ENCODE measurements around the gene TPRG1L.

TPRG1L gene

DNA sequence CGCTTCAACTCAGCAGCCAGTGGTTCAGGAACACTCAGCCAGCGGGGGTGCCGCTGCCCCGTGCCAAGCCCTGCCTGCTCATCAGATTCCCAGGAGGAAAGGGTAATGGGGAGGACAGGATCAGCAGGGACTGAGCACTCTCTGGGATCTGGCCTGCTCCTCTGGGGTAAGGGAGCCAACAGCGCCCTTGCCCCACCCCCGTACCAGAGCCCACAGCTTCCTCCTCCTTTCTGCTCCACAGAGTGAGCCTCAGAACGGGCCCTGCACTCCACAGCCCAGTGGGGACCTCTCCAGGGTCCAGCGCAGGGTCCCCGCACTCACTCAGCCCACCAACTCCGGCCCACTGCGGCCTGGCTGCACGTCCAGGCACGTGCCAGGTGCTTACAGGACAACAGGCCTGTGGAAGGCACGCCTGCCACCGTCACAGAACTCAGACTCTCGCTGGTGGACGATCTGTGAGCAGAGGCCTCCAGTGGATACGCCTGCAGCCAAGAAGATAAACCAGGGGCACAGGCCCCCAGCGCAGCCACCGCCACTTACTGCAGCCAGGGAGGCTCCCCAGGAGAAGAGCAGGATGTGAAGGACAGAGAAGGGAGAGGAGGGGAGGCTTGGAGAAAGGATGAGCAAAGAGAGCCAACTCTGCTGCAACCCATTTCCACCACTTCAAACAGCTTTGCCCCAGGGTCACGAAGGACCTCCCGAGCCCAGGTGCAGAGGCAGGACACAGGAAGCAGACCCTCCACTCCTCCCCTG lies 15.6 kb upstream of the TPRG1L start:
- DNase-seq (ENCODE audit: low read depth), result no peak
- H3K4me3 ChIP-seq (ENCODE audit: low read depth, low read length), result no peak overlapping the region
- TF ChIP-seq CTCF (IDR thresholded peaks at IDR 0.05; ENCODE audit: insufficient read depth, low read depth, low read length, missing control alignments), result no peak

- no peak for DNase-seq (ENCODE audit: low read depth)
- H3K4me3 ChIP-seq (ENCODE audit: low read depth, low read length), result no peak overlapping the region
- no peak for TF ChIP-seq CTCF (IDR thresholded peaks at IDR 0.05; ENCODE audit: insufficient read depth, low read depth, low read length, missing control alignments)
Measured at GRCh38 chr1:3609769-3610526, 14.9 kb upstream of the TPRG1L start.

DNA sequence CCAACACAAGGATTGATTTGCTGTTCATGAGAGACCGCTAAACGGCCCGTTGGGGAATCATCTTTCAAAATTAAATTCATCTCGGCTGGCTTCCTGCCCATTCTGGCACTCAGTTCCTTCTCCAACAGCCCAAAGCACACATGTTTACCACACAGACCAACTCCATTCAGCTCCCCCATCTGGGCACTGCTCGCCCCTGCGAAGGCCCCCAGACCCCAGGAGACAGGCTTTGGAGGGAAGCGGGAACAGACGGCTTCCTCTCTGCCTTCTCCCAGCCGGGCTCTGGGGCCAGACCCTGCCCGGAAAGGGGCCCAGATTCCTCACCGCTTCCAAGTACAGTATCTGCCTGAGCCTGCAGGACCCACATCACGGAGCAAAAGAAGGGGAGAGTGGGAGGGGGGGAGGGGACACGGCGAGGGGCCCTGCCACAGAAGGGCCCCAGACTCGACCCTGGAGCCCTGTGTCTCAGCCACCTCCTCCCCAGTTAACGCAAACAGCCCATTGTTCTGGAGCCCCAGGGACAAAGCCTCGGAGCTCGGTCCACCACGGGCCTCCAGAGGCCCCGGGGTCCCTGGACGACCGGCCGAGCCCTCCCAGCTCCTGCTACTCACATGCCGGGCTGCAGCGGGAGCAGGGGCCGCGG lies 14.2 kb upstream of the TPRG1L start:
- DNase-seq (ENCODE audit: low read depth), result no peak
- no peak for TF ChIP-seq CTCF (IDR thresholded peaks at IDR 0.05; ENCODE audit: insufficient read depth, low read depth, low read length, missing control alignments)
- H3K4me3 ChIP-seq (ENCODE audit: low read depth, low read length), result no peak overlapping the region

- DNase-seq (ENCODE audit: low read depth), result peak; percentile 18
- no peak for TF ChIP-seq CTCF (IDR thresholded peaks at IDR 0.05; ENCODE audit: insufficient read depth, low read depth, low read length, missing control alignments)
- H3K4me3 ChIP-seq (ENCODE audit: low read depth, low read length), result no peak within 1 kb of the TSS
Measured at GRCh38 chr1:3611170-3612019, 13.4 kb upstream of the TPRG1L start, which contains the start of gene MEGF6. Gene MEGF6 (minus strand): TSS chr1:3611508. CDS start chr1:3611268, 240 bp downstream.

- DNase-seq (ENCODE audit: low read depth), result no peak
- TF ChIP-seq CTCF (IDR thresholded peaks at IDR 0.05; ENCODE audit: insufficient read depth, low read depth, low read length, missing control alignments), result no peak
- H3K4me3 ChIP-seq (ENCODE audit: low read depth, low read length), result no peak overlapping the region
Measured at GRCh38 chr1:3612123-3612522, 12.7 kb upstream of the TPRG1L start.

Data from GM12865 (cell line).